NB4 (cell line): ENCODE results near the gene AACS.

Experiments
- CTCF ChIP-seq: IDR thresholded peaks from one replicate; pipeline ENCODE4 v1.5.1; 2012; ENCODE audit warnings: low read depth, low read length
- POLR2A ChIP-seq: IDR thresholded peaks from 2 replicates; pipeline ENCODE4 v1.6.1; 2011; ENCODE audit warnings: mild to moderate bottlenecking; ENCODE audit not compliant: insufficient read length; ENCODE audit errors: extremely low read depth

- TF ChIP-seq CTCF = no peak
- TF ChIP-seq POLR2A = no peak
These were observed 71.5 kb downstream of the AACS start for GRCh38 chr12:125136702-125137101.
